GM12872 (cell line): ENCODE measurements around the gene OR8B3.

ENCODE experiments used
- TF ChIP-seq, protein P1 (sequence below): IDR thresholded peaks from 3 replicates; pipeline ENCODE4 v1.5.1; 2011; ENCODE audit warnings: low read depth, mild to moderate bottlenecking, low read length, moderate library complexity; ENCODE audit not compliant: insufficient read depth

OR8B3 gene, protein sequence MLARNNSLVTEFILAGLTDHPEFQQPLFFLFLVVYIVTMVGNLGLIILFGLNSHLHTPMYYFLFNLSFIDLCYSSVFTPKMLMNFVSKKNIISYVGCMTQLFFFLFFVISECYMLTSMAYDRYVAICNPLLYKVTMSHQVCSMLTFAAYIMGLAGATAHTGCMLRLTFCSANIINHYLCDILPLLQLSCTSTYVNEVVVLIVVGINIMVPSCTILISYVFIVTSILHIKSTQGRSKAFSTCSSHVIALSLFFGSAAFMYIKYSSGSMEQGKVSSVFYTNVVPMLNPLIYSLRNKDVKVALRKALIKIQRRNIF

DNA sequence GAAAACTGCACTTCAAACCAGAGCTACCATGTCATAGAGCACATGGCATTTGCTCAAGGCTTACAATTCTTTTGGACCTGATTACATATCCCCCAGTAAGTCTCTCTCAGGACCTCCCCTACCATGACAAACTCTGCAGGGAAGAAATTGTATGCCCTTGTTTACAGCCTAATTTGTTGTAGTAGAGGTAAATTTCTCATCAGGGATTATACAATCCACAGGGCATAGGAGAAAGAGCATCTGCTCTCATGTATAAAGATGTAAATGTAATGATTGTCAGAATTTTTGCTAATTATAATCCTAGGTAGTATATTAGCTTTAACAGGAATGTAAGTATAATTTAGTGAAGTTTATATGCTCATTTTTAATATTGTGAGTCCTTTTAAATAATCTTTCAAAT is at the start of gene OR8B3:
Gene OR8B3 (minus strand): TSS at position 101 of the 400 bp plus-strand sequence. CDS start 1,673 bp downstream, outside the sequence.
- TF ChIP-seq, protein P1, sequence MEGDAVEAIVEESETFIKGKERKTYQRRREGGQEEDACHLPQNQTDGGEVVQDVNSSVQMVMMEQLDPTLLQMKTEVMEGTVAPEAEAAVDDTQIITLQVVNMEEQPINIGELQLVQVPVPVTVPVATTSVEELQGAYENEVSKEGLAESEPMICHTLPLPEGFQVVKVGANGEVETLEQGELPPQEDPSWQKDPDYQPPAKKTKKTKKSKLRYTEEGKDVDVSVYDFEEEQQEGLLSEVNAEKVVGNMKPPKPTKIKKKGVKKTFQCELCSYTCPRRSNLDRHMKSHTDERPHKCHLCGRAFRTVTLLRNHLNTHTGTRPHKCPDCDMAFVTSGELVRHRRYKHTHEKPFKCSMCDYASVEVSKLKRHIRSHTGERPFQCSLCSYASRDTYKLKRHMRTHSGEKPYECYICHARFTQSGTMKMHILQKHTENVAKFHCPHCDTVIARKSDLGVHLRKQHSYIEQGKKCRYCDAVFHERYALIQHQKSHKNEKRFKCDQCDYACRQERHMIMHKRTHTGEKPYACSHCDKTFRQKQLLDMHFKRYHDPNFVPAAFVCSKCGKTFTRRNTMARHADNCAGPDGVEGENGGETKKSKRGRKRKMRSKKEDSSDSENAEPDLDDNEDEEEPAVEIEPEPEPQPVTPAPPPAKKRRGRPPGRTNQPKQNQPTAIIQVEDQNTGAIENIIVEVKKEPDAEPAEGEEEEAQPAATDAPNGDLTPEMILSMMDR, result no peak

DNA sequence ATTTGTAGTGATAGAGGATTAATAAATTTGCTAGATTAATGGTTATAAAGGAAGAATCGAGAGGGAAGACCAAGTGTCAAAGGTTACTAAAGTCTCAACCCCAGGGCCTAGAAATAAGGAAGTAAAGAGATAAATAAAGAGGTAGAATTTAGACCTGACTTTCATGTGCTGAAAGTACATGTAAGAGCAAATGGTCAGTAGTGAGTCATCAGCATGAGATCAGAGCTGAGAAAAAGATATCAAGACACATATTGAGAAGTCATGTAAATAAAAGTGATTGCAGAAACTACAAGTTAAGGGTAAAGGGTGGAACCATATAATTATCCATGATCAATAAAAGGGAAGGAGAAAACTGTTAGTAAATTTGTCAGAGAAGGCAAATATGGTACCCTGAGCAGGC is 48.1 kb upstream of the OR8B3 start:
- TF ChIP-seq, protein P1, result no peak

DNA sequence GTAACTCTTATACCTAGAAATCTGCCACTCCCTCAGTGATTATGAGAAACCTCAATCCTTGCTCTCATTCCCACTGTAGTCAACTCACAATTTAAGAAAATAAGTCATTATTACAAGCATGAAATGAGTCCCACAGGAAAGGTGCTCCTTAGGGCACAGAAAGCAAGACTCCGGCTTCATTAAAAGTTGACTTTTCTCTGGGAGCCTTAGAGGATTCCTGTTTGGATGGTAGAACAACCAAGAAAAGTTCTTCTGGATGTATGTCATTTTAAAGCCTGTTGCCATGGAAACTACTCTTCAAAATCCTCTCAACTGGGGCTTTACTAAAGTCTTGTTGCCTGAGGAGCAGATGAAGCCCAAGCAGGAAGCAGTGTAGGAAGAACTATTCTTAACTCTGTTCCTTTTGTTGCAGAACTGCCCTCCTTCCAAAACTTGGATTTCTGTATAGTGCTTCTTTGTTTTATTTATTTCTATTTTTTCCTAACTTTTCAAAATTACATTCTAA is 46.9 kb upstream of the OR8B3 start, which contains the start of gene OR8B8:
Gene OR8B8 (minus strand): TSS at position 51 of the 505 bp plus-strand sequence. CDS start 4,611 bp downstream, outside the sequence.
- TF ChIP-seq, protein P1, result no peak

DNA sequence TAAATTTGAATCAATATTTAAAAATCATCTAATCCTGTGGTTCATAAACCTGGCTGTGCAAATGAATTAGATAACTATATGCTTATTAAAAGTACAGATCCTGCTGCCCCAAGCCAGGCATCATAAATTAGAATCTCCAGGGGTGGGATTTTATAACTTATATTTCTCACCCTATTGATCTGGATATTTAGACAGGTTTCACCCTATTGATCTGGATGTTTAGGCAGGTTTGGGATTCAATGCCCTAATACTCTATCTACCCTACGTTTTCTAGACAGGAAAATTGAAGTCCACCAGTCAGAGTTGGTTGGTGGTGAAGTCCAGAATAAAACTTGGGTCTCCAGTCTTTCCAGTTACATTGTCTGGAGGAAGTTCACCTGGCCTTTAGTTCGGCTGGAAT is 44.0 kb upstream of the OR8B3 start:
- TF ChIP-seq, protein P1, result no peak

DNA sequence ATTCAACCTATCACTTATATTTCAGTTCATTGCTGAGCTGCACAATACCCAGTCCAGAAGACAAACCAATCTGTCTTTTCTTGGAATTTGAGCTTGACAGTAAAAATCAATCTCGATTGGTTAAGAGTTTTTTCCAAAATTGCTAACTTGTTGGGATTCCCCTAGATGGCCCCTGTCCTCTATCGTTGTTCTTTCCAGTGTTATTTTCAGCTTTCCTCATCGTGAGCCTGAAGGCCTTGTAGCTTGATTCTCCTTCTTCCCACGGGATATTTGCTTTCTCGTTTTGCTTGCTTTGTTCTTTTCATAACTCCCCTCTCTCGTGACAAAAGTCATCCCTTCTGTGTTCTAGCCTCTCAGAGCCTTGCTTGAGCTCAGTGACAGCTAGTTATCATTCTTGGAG is 43.6 kb upstream of the OR8B3 start:
- TF ChIP-seq, protein P1, result no peak

DNA sequence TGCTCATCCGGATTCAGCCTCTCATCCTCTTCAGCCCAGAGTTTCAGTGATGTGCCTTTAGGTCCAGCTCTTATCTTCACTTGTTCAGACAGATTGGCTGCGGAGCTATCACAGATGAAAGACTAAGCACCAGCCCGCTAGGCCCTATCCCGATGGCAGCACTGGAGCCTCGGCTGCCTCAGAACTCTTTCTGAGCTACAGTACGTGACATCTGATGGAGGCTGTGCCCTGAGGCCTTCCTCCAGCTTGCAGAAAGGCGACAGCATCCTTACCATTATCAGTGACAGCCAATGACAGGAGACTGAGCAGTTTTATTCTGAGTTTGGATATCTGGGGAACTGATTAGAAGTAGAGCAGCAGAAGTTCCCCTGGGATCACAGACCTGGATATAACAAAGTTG is 42.7 kb upstream of the OR8B3 start:
- TF ChIP-seq, protein P1, result no peak

DNA sequence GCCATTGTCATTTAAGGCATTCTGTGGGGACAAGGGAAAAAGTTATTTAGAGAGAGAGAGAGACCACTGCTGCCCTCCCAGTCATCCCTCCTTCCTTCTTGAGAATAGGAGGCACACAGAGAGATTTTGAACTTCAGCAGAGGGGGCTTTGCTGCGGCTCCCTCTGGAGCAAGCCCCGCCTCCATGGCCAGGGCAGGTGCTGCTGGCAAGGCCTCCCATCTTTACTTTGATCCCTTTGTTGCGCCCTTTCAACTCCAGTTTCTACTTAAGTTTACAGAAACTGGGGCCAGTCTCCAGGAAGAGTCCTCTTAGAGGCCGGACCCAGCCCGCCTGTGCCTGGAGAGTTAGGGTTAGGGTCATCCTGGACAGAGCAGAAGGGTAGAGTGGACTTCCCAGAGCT is 42.3 kb upstream of the OR8B3 start:
- TF ChIP-seq, protein P1, result no peak
